ENCODE measurements around the gene CD300A. TPM values are rescaled to one million over a fixed set of nuclear protein-coding genes. Genes with fewer than 3 reads are reported as not detected.
A peak's percentile ranks its signal among the peaks of the same experiment; 100 is the strongest.

Gene CD300A
- total RNA-seq, 2 donors from 2014 or later, result 2.0 to 3.1 TPM

DNA sequence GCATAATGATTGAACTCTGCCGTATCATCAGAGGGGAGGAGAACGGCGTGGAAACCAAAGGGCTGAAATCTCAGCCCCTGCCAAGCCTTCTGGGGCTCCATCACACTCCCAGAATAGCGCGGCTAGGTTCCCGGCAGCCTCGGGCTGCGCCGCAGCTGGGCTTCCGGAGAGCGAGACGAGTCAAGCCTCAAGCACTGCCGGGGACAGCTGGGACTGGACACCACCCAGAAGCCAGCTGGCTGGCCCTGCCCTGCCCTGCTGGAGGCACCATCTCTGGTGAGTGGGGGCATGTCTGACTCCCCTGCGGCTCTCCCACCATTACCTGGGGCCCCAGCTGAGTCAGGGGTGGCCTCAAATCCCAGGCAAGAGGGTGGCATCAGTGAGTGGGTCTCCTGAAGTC lies 41.8 kb upstream of the CD300A start:
- H3K27me3 ChIP-seq, result no peaks in the 10 kb centered on the region
- H3K27ac ChIP-seq, result no peak overlapping the region
- whole genome bisulfite sequencing, 2 donors, result 94 to 96% methylated on average over 4 to 14 of the region's 14 CpGs
- no peak for ATAC-seq
- H3K4me1 ChIP-seq, result peaks cover 34% of the 10 kb centered on the region
- H3K36me3 ChIP-seq (replicated peaks in 1 of 2; ENCODE audit: insufficient read depth in 1 of 2, low read depth in 2 of 2), result no peaks in the 10 kb centered on the region
- no peak for DNase-seq
- intact Hi-C loops (cut with DNase I), result no loop called here
- no peaks in the 10 kb centered on the region for H3K9me3 ChIP-seq
- no peak overlapping the region for H3K4me3 ChIP-seq
- no peak for TF ChIP-seq POLR2A (IDR thresholded peaks at IDR 0.05)
- TF ChIP-seq, protein P1, sequence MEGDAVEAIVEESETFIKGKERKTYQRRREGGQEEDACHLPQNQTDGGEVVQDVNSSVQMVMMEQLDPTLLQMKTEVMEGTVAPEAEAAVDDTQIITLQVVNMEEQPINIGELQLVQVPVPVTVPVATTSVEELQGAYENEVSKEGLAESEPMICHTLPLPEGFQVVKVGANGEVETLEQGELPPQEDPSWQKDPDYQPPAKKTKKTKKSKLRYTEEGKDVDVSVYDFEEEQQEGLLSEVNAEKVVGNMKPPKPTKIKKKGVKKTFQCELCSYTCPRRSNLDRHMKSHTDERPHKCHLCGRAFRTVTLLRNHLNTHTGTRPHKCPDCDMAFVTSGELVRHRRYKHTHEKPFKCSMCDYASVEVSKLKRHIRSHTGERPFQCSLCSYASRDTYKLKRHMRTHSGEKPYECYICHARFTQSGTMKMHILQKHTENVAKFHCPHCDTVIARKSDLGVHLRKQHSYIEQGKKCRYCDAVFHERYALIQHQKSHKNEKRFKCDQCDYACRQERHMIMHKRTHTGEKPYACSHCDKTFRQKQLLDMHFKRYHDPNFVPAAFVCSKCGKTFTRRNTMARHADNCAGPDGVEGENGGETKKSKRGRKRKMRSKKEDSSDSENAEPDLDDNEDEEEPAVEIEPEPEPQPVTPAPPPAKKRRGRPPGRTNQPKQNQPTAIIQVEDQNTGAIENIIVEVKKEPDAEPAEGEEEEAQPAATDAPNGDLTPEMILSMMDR (IDR thresholded peaks at IDR 0.05), result no peak

DNA sequence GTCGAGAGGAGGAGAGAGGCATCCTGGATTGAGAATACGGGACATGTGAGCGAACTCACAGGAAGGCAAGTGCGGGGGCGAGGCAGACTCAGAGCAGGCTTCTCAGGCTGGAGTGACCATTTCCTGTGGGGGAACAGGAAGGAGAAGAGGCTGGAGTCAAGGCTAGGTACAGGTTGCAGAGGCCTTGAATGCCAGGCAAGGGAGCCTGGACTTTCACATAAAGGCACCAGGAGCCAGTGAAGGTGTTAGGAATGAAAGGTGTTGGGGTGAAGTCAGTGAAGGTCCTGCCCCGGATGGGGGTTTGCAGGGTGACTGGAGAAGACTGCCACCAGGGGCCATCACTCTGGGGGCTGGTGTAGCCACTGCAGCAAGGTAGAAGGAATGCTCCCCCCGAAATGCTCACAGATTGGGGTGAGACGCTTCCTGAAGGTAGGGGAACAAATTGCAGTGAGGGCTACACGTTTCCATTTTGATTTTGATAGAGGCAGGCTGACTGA lies 39.8 kb upstream of the CD300A start:
- no peak overlapping the region for H3K4me3 ChIP-seq
- H3K36me3 ChIP-seq (replicated peaks in 1 of 2; ENCODE audit: insufficient read depth in 1 of 2, low read depth in 2 of 2), result no peaks in the 10 kb centered on the region
- H3K27me3 ChIP-seq, result no peaks in the 10 kb centered on the region
- DNase-seq (no peak), ATAC-seq (no peak)
- WGBS, 2 donors, result 85 to 87% methylated on average over 9 of the region's 9 CpGs
- TF ChIP-seq POLR2A (IDR thresholded peaks at IDR 0.05), result no peak
- TF ChIP-seq, protein P1 (IDR thresholded peaks at IDR 0.05), result no peak
- intact Hi-C loops (cut with DNase I), result no loop called here
- peak overlapping the region; percentile 72 to 88 (median 78) for H3K27ac ChIP-seq
- H3K4me1 ChIP-seq, result peaks cover 44% of the 10 kb centered on the region
- no peaks in the 10 kb centered on the region for H3K9me3 ChIP-seq

DNA sequence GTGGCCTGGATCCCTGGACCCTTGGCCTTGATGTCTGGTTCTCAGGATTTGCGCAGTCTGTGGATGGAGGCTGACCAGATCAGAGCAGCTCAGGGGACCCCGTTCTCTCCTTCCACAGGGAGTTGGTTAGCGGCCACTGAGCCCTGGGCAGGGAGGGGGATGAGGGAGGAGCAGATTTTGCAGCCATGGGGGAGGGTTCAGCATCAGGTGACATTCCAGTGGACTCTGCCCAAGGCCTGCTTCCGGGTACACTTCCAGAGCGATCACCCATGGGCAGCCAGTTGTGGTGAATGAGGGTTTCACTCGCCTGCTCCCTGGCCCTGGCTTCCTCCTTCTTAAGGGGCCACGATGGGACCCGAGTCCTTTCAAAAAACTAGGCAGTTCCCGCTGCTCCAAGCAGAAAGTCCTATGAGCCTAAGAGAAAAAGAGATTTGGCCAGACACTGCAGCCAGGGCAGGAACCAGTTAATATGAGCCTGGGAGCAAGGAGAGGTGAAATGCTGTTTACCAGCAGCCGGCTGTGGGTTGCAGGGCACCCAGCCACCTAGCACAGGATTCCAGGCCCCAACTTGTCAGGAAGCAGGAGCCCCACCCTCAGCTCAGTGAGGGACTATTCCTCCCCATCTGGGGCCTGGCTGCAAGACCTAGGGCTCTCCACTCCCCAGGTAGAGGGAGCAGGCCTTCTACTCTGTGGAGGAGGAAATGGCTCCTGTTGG lies 39.2 kb upstream of the CD300A start:
- H3K9me3 ChIP-seq, result no peaks in the 10 kb centered on the region
- H3K36me3 ChIP-seq (replicated peaks in 1 of 2; ENCODE audit: insufficient read depth in 1 of 2, low read depth in 2 of 2), result no peaks in the 10 kb centered on the region
- H3K4me3 ChIP-seq, result no peak overlapping the region
- TF ChIP-seq, protein P1 (IDR thresholded peaks at IDR 0.05), result peak in 1 of 7 experiments; percentile 3
- peak; percentile 40 to 74 (median 64) for TF ChIP-seq POLR2A (IDR thresholded peaks at IDR 0.05)
- 26 to 36% methylated on average over 7 to 10 of the region's 10 CpGs for WGBS, 2 donors
- H3K27me3 ChIP-seq, result no peaks in the 10 kb centered on the region
- DNase-seq (peak; percentile 70 to 86 (median 84)), ATAC-seq (peak; percentile 33)
- H3K27ac ChIP-seq, result peak overlapping the region; percentile 72 to 88 (median 78)
- H3K4me1 ChIP-seq, result peaks cover 46% of the 10 kb centered on the region
- intact Hi-C loops (cut with DNase I), result no loop called here

DNA sequence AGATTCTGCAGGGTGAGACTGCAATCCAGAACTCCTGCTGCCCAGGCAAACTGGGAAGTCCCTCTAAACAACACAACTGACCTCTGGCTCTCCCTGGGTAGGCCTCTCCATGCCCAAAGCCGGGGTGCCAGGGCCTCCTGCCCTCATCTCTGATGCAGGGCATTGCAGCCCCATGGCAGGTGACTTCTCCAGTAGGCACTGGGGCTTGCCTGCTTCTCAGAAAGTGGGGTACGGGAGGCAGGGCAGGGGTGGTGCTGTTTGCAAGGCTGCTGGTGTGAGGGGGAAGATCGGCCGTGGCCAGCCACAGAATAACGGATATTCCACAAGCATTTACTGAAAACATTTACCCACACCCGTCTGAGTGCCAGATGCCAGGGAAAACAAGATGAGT lies 38.7 kb upstream of the CD300A start:
- 43 to 66% methylated on average over 3 to 6 of the region's 6 CpGs for WGBS, 2 donors
- no peaks in the 10 kb centered on the region for H3K36me3 ChIP-seq (replicated peaks in 1 of 2; ENCODE audit: insufficient read depth in 1 of 2, low read depth in 2 of 2)
- no peak overlapping the region for H3K4me3 ChIP-seq
- H3K4me1 ChIP-seq, result peaks cover 46% of the 10 kb centered on the region
- DNase-seq (no peak), ATAC-seq (no peak)
- H3K27me3 ChIP-seq, result no peaks in the 10 kb centered on the region
- TF ChIP-seq, protein P1 (IDR thresholded peaks at IDR 0.05), result no peak
- TF ChIP-seq POLR2A (IDR thresholded peaks at IDR 0.05), result no peak
- H3K27ac ChIP-seq, result peak overlapping the region; percentile 72 to 88 (median 78)
- no peaks in the 10 kb centered on the region for H3K9me3 ChIP-seq
- intact Hi-C loops (cut with DNase I), result no loop called here

Measured in body of pancreas (tissue), 4 donors.